Gastroesophageal sphincter (tissue), 4 donors: ENCODE measurements around the gene ARMC9. TPM values are rescaled to one million over a fixed set of nuclear protein-coding genes. Genes with fewer than 3 reads are reported as not detected.

Source experiments
- ATAC-seq: fragments of 150-250 bp; one replicate; pipeline ENCODE4 v1.9.1; 2016; ENCODE audit warnings: mild to moderate bottlenecking, moderate library complexity
- H3K27ac ChIP-seq, 4 donors: fragments of 200-600 bp; sonication (generic) in 3 of 4; 1 replicate in 3 of 4; 2 replicates in 1 of 4; pipeline ENCODE4 v1.5.1; 2016 to 2019
- H3K27me3 ChIP-seq: fragments of 200-600 bp; sonication (generic); one replicate; pipeline ENCODE4 v1.5.1; 2019
- H3K36me3 ChIP-seq, 2 donors: fragments of 200-600 bp; sonication (generic); one replicate each; pipeline ENCODE4 v1.5.1; 2019; ENCODE audit warnings: control low read depth in 1 of 2
- H3K4me1 ChIP-seq, 3 donors: fragments of 200-600 bp; sonication (generic); 1 replicate in 2 of 3; 2 replicates in 1 of 3; pipeline ENCODE4 v1.5.1; 2016 to 2019; ENCODE audit warnings: control low read depth in 2 of 3
- H3K4me3 ChIP-seq, 2 donors: fragments of 200-600 bp; sonication (generic); one replicate each; pipeline ENCODE4 v1.5.1; 2019; ENCODE audit warnings: mild to moderate bottlenecking in 1 of 2, moderate library complexity in 1 of 2
- H3K9me3 ChIP-seq, 3 donors: fragments of 200-600 bp; sonication (generic); one replicate each; pipeline ENCODE4 v1.5.1; 2017 to 2019; ENCODE audit warnings: control low read depth in 2 of 3
- EP300 ChIP-seq: sonication (generic); formaldehyde crosslinking; IDR thresholded peaks from one replicate; pipeline ENCODE4 v1.6.1; 2017; ENCODE audit warnings: antibody characterized with exemption, mild to moderate bottlenecking
- POLR2A ChIP-seq, 2 donors: fragments of 450-650 bp; IDR thresholded peaks; one replicate each; pipeline ENCODE4 v1.6.1; 2017; ENCODE audit warnings: antibody characterized with exemption in 2 of 2, mild to moderate bottlenecking in 2 of 2, moderate library complexity in 1 of 2
- POLR2AphosphoS5 ChIP-seq: sonication (generic); formaldehyde crosslinking; IDR thresholded peaks from one replicate; pipeline ENCODE4 v1.6.1; 2017; ENCODE audit warnings: antibody characterized with exemption
- WGBS, 2 donors: methylation state at CpG; one replicate each; pipeline ENCODE4 v1.1.5; 2018; ENCODE audit warnings: low coverage in 1 of 2; 5-methylcytosine and 5-hydroxymethylcytosine counted together
- total RNA-seq, 4 donors: library from RNA; depleted of rRNA; stranded (reverse); fragments of >200 nt; gene quantifications; one replicate each; pipeline ENCODE4 v1.1.0, GENCODE V29; 2016
- TF ChIP-seq, protein P1 (sequence below), 4 experiments: fragments of 200-600 bp in 2 of 4; fragments of 450-650 bp in 2 of 4; sonication (generic) in 1 of 4; IDR thresholded peaks; one replicate each; pipeline ENCODE4 v1.5.1; 2017 to 2019; ENCODE audit warnings: antibody characterized with exemption in 4 of 4, mild to moderate bottlenecking in 2 of 4, moderate library complexity in 2 of 4

The ARMC9 gene
- total RNA-seq, 4 donors from 2014 or later = 69.6 to 298 (median 152) TPM

DNA sequence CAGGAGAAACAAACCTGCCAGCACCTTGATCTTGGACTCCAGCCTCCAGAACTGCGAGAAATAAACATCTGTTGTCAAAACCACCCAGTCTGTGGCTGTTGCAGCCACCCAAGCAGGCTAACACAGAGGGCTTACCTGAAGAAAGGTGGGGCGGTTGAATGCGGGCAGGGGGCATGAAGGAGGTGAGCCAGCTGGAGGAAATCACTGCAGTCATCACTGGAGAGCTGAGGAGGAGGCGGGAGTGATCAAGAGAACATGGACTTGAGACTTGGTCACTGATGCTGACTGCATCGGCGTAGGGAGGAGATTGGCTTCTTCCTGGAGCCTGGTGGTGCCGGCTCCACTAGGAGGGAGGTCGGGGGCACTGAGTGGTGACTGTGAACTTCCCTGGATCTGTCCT is 14.6 kb upstream of the ARMC9 start:
- Histone ChIP-seq H3K36me3 (no peaks in the 10 kb centered on the region), H3K9me3 (no peaks in the 10 kb centered on the region), H3K27me3 (no peaks in the 10 kb centered on the region), H3K4me1 (peaks cover 0 to 25% (median 7%) of the 10 kb centered on the region in 3 donors), H3K4me3 (no peak overlapping the region), H3K27ac (no peak overlapping the region)
- ATAC-seq = no peak
- TF ChIP-seq POLR2AphosphoS5 = no peak
- no peak for TF ChIP-seq POLR2A (IDR thresholded peaks at IDR 0.05)
- TF ChIP-seq, protein P1, sequence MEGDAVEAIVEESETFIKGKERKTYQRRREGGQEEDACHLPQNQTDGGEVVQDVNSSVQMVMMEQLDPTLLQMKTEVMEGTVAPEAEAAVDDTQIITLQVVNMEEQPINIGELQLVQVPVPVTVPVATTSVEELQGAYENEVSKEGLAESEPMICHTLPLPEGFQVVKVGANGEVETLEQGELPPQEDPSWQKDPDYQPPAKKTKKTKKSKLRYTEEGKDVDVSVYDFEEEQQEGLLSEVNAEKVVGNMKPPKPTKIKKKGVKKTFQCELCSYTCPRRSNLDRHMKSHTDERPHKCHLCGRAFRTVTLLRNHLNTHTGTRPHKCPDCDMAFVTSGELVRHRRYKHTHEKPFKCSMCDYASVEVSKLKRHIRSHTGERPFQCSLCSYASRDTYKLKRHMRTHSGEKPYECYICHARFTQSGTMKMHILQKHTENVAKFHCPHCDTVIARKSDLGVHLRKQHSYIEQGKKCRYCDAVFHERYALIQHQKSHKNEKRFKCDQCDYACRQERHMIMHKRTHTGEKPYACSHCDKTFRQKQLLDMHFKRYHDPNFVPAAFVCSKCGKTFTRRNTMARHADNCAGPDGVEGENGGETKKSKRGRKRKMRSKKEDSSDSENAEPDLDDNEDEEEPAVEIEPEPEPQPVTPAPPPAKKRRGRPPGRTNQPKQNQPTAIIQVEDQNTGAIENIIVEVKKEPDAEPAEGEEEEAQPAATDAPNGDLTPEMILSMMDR (IDR thresholded peaks at IDR 0.05) = no peak
- no peak for TF ChIP-seq EP300
- 88 to 96% methylated on average over 3 to 4 of the region's 8 CpGs for WGBS, 2 donors

GRCh38 chr2:231184319-231184718 is 14.1 kb upstream of the ARMC9 start:
- TF ChIP-seq POLR2A (IDR thresholded peaks at IDR 0.05) (no peak), POLR2AphosphoS5 (no peak), EP300 (no peak)
- TF ChIP-seq, protein P1 (IDR thresholded peaks at IDR 0.05) = no peak
- H3K36me3 ChIP-seq = no peaks in the 10 kb centered on the region
- no peaks in the 10 kb centered on the region for H3K9me3 ChIP-seq
- peaks cover 0 to 30% (median 7%) of the 10 kb centered on the region in 3 donors for H3K4me1 ChIP-seq
- ATAC-seq = no peak
- 98% methylated on average over 3 of the region's 4 CpGs; no CpG with 5 or more reads in 1 of the 2 donors for WGBS, 2 donors
- H3K27me3 ChIP-seq = no peaks in the 10 kb centered on the region
- H3K27ac ChIP-seq = no peak overlapping the region
- H3K4me3 ChIP-seq = no peak overlapping the region

- H3K27me3 ChIP-seq = no peaks in the 10 kb centered on the region
- WGBS, 2 donors = 56 to 60% methylated on average over 2 to 4 of the region's 11 CpGs
- peak overlapping the region in 3 of 4 donors; percentile 5 to 54 (median 48) for H3K27ac ChIP-seq
- no peaks in the 10 kb centered on the region for H3K9me3 ChIP-seq
- peaks cover 0 to 39% (median 7%) of the 10 kb centered on the region in 3 donors for H3K4me1 ChIP-seq
- TF ChIP-seq POLR2AphosphoS5 (no peak), EP300 (no peak), POLR2A (IDR thresholded peaks at IDR 0.05) (no peak)
- TF ChIP-seq, protein P1 (IDR thresholded peaks at IDR 0.05) = no peak
- no peaks in the 10 kb centered on the region for H3K36me3 ChIP-seq
- no peak for ATAC-seq
- H3K4me3 ChIP-seq = no peak overlapping the region
Observed at GRCh38 chr2:231185050-231185725, 13.2 kb upstream of the ARMC9 start.

DNA sequence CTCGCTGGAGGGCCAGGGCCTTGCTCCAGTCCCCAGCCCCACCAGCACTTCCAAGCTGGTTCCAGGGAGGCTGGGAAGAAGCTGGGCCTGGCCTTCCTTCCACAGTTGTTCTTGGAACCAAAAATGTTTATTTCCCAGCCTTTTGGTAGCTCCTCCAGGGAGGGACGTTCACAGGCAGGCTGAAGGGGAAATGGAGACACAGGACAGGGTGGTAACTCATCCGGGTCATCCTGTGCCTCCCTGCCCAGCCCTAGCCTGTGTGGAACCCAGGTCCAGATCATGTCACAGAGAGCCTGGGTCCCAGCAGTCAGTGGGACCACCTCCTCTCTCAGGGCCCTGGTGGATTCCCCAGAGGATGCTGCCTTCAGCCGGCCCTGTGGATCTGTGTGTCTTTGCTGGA is 12.5 kb upstream of the ARMC9 start:
- Histone ChIP-seq H3K36me3 (no peaks in the 10 kb centered on the region), H3K9me3 (no peaks in the 10 kb centered on the region), H3K4me1 (peaks cover 0 to 46% (median 12%) of the 10 kb centered on the region in 3 donors), H3K27me3 (no peaks in the 10 kb centered on the region), H3K27ac (peak overlapping the region in 3 of 4 donors; percentile 5 to 54 (median 48)), H3K4me3 (no peak overlapping the region)
- TF ChIP-seq POLR2AphosphoS5 (no peak), EP300 (no peak), POLR2A (IDR thresholded peaks at IDR 0.05) (no peak)
- TF ChIP-seq, protein P1 (IDR thresholded peaks at IDR 0.05) = no peak
- ATAC-seq = no peak
- WGBS, 2 donors = 48% methylated on average over 2 of the region's 4 CpGs; no CpG with 5 or more reads in 1 of the 2 donors

- no peak for ATAC-seq
- H3K4me1 ChIP-seq = peaks cover 0 to 50% (median 15%) of the 10 kb centered on the region in 3 donors
- H3K27ac ChIP-seq = peak overlapping the region in 2 of 4 donors; percentile 48 to 54
- no peak overlapping the region for H3K4me3 ChIP-seq
- H3K9me3 ChIP-seq = no peaks in the 10 kb centered on the region
- H3K27me3 ChIP-seq = no peaks in the 10 kb centered on the region
- TF ChIP-seq, protein P1 (IDR thresholded peaks at IDR 0.05) = no peak
- TF ChIP-seq EP300 (no peak), POLR2A (IDR thresholded peaks at IDR 0.05) (no peak), POLR2AphosphoS5 (no peak)
- WGBS, 2 donors = 100% methylated on average over 6 of the region's 7 CpGs; no CpG with 5 or more reads in 1 of the 2 donors
- H3K36me3 ChIP-seq = no peaks in the 10 kb centered on the region
Observed at GRCh38 chr2:231186325-231186724, 12.1 kb upstream of the ARMC9 start.
